Stimulated activated CD8-positive, alpha-beta memory T cell treated with anti-CD3 and anti-CD28 coated beads, Interleukin-15, amount 100 ng/mL, for 1 hour (primary cell): ENCODE results near the gene AVEN.
"Not testable (repeated sequence)": the region's sequence is repeated elsewhere in the genome, so short reads cannot be mapped to it uniquely, and the experiment has no call there.

Experiments used
- DNase-seq: peaks from one replicate; pipeline ENCODE4 v3.0.0-alpha.2; 2020; ENCODE audit warnings: low read depth

The AVEN gene

DNA sequence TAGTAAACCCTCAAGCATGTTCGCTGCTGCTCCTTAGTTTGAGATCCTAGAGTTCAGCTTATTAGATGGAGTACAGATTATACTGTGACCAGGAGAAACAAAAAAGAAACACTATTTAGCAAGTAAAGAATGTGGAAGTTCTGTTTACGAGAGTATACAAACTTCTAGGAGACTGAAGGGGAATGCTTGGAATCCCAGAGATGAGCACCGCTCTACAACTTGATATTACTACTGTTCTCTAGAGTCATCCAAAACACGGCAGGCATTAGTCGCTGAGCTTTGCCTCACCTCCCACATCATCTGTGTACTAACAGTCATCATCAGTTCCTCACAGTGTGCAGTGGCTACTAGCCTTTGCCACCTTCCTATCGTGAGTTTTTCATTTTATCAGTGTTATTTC lies 192.1 kb downstream of the AVEN start:
- DNase-seq, result no peak

DNA sequence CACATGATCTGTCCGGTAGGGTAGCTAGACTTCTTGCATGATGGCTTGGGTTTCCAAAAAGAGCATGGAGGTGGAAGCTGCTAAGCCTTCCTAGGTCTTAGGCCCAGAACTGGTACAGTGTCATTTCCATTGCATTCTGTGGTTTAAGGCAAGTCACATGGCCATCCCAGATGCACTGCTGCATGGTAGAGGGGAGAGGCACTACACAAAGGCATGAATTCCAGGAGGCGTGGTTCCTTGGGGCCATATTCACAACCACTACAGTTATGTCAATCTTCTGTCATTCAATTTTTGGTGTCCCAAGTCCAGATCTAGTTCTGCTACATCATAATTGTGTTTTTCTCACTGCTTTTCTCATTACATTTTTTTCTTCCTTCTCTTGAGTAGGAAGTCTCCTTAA lies 192.9 kb downstream of the AVEN start:
- DNase-seq, result no peak

DNA sequence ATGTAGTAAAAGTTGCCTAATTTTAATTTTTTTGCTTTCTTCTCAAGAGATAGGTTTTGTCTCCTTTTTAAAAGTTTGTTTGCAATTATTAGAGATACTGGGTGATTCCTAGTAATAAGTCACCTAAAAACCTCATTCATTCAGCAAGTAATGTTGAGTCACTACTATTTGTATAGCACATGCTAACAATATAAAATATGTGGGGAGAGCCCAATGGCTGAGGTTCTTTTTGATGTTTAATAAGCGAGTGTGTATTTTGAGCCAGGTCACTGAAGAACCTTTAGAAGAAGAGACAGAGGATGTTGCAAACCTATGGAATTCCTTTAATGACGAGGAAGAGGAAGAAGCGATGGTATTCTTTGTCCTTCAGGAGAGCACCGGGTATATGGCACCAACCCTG lies 194.4 kb downstream of the AVEN start:
- DNase-seq, result no peak

GRCh38 chr15:33844186-33844585 lies 194.8 kb downstream of the AVEN start:
- DNase-seq, result no peak

GRCh38 chr15:33840615-33841014 lies 198.4 kb downstream of the AVEN start:
- no peak for DNase-seq

DNA sequence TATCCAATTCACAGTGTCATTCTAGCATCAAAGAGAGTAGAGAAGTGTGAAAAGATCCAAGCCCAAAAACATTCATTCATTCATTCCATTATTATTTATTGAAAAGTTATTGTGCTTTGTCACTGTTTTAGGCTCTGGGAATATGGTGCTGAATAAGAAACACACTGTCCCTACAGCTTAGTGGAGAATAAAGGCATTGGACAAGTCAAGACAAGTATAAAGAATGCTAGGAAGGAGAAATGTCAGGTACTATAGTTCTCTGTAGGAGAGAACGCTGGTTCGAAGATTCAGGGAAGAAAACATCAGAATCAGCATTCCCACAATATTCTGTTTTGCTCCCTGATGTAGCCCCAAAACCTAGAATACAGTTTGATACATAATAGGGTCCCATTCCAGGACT lies 199.5 kb downstream of the AVEN start:
- DNase-seq, result no peak

GRCh38 chr15:33837294-33837693 lies 201.7 kb downstream of the AVEN start:
- DNase-seq, result no peak

GRCh38 chr15:33834892-33835743 lies 203.9 kb downstream of the AVEN start:
- no peak for DNase-seq

GRCh38 chr15:33831646-33832045 lies 207.4 kb downstream of the AVEN start:
- DNase-seq, result no peak

- DNase-seq, result no peak
Measured at GRCh38 chr15:33830351-33830750, 208.7 kb downstream of the AVEN start.

- no peak for DNase-seq
Measured at GRCh38 chr15:33826201-33826600, 212.8 kb downstream of the AVEN start.

DNA sequence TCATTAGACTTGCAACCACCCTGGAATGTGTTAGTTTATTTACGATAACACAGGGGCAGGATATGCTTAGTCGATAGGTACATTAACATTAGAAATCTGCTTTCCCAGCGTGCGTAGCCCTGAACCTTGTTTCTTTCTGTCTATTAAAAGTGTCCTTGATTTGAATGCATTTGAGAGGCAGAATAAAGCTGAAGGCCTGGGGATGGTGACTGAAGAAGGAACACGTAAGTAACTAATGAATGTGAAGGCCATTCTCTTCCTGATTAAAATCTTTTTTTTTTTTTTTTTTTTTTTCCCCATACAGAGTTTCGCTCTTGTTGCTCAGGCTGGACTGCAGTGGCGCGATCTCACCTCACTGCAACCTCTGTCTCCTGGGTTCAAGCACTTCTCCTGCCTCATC lies 213.6 kb downstream of the AVEN start:
- DNase-seq, result no peak

DNA sequence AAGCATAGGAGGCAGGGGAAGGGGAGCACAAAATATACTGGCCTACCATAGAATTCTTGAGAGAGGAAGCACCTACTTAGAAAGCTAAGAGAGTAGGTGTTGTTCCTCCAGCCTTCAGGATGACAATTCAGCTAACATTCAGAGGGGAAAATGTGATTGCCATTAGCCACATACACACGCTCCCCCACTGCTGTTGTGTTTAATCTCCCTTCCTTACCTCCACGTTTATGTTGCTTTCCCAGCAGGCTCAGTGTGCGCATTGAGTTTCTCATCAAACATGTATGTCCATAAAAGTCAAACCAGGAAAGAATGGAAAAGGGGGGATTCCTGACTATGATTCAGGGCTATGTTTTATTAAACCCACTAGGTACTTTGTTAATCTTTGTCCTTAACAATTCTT lies 215.9 kb downstream of the AVEN start:
- DNase-seq, result no peak

GRCh38 chr15:33822479-33822878 lies 216.5 kb downstream of the AVEN start:
- DNase-seq, result no peak

- DNase-seq, result not testable (repeated sequence)
Measured at GRCh38 chr15:33819499-33819898, 219.5 kb downstream of the AVEN start.
